HCT116 (cell line): Measurements from ENCODE around the gene WASL.

Experiments
- CTCF ChIP-seq, 3 experiments: fragments of 200-600 bp in 1 of 3; sonication (generic) in 1 of 3; IDR thresholded peaks in 2 of 3; conservative IDR thresholded peaks in 1 of 3; 2 replicates each; pipeline ENCODE4 v1.5.1; 2012 to 2017; ENCODE audit warnings: low read depth in 2 of 3, low read length in 2 of 3, antibody characterized with exemption in 1 of 3, borderline replicate concordance in 1 of 3, control low read depth in 1 of 3, mild to moderate bottlenecking in 1 of 3, mixed read lengths in 1 of 3, mixed run types in 1 of 3, moderate library complexity in 1 of 3; ENCODE audit not compliant: insufficient read depth in 1 of 3
- POLR2A ChIP-seq: IDR thresholded peaks from 2 replicates; pipeline ENCODE4 v1.7.0; 2011; ENCODE audit warnings: borderline replicate concordance; ENCODE audit not compliant: insufficient read depth, insufficient read length; ENCODE audit errors: extremely low read depth

GRCh38 chr7:123763191-123763661, 14.4 kb upstream of the WASL start:
- TF ChIP-seq CTCF (IDR thresholded peaks at IDR 0.05 in 2 of 3, conservative IDR thresholded peaks at IDR 0.05 in 1 of 3; ENCODE audit: borderline replicate concordance in 1 of 3, insufficient read depth in 1 of 3, low read depth in 2 of 3, low read length in 2 of 3) (no peak), POLR2A (no peak)
